GM12878 (cell line): ENCODE data around the gene ST6GAL2. TPM values are rescaled to one million over a fixed set of nuclear protein-coding genes. Genes with fewer than 3 reads are reported as not detected.

Source experiments
- ATAC-seq: fragments of 200-7000 bp; cut with Tn5 transposase; 3 replicates; pipeline ENCODE4 v1.9.1; 2020; ENCODE audit warnings: mild to moderate bottlenecking, moderate library complexity
- BruUV-seq: library from RNA; stranded (reverse); fragments of 400-500 nt; replicated peaks from 2 replicates; lab custom pipeline; 2021; lab: Mats Ljungman, UMichigan
- CTCF ChIA-PET: fragments of 300-600 bp; sonication (Branson Sonifier 250); formaldehyde crosslinking; extraction: SDS; loops from one replicate; lab custom pipeline; 2021; ENCODE audit warnings: inconsistent platforms; lab: Yijun Ruan, JAX
- POLR2A ChIA-PET: fragments of 350-600 bp; formaldehyde crosslinking; extraction: SDS; loops from one replicate; lab custom pipeline; 2021; ENCODE audit warnings: inconsistent platforms; lab: Charles Lee
- RAD21 ChIA-PET: fragments of 300-600 bp; sonication (Branson Sonifier 250); formaldehyde crosslinking; loops from one replicate; lab custom pipeline; 2023; ENCODE audit warnings: antibody characterized with exemption; ENCODE audit not compliant: unreplicated experiment; lab: Charles Lee
- SMC1A ChIA-PET: fragments of 300-600 bp; sonication (Branson Sonifier 250); formaldehyde crosslinking; loops from one replicate; lab custom pipeline; 2023; ENCODE audit not compliant: unreplicated experiment, uncharacterized antibody; lab: Charles Lee
- DNase-seq: peaks from one replicate; pipeline ENCODE4 v3.0.0-alpha.2; 2011; ENCODE audit warnings: low read depth, low spot score
- FAIRE-seq: peaks from 3 replicates; lab custom pipeline; 2011; peaks lifted over from hg19 to GRCh38; lab: Jason Lieb, UNC
- H2AFZ ChIP-seq: 2 replicates; pipeline ENCODE4 v1.6.0; 2011; ENCODE audit warnings: low read depth, low read length, control low read depth; ENCODE audit not compliant: control insufficient read depth
- H3K27ac ChIP-seq: 2 replicates; pipeline ENCODE4 v1.5.1; 2011; ENCODE audit warnings: control low read depth; ENCODE audit not compliant: control insufficient read depth, insufficient read depth
- H3K27me3 ChIP-seq, 2 experiments: replicated peaks in 1 of 2; 2 replicates each; pipeline versions ENCODE4 v1.6.0 to v1.6.1; 2011; ENCODE audit warnings: low read length in 1 of 2; ENCODE audit not compliant: control insufficient read depth in 2 of 2, insufficient read depth in 2 of 2
- H3K36me3 ChIP-seq, 2 experiments: 2 replicates each; pipeline ENCODE4 v1.5.1; 2011; ENCODE audit warnings: low read length in 1 of 2; ENCODE audit not compliant: control insufficient read depth in 2 of 2, insufficient read depth in 2 of 2
- H3K4me1 ChIP-seq: 2 replicates; pipeline ENCODE4 v1.6.1; 2011; ENCODE audit warnings: mild to moderate bottlenecking, low read length, moderate library complexity, mixed read lengths; ENCODE audit not compliant: control insufficient read depth, insufficient read depth
- H3K4me2 ChIP-seq: 2 replicates; pipeline ENCODE4 v1.6.0; 2011; ENCODE audit warnings: control low read depth; ENCODE audit not compliant: control insufficient read depth, insufficient read depth
- H3K4me3 ChIP-seq: fragments of 200-600 bp; sonication (generic); 2 replicates; pipeline ENCODE4 v1.5.1; 2016
- H3K79me2 ChIP-seq: 2 replicates; pipeline ENCODE4 v1.6.0; 2011; ENCODE audit warnings: low read length; ENCODE audit not compliant: control insufficient read depth, insufficient read depth
- H3K9ac ChIP-seq: 2 replicates; pipeline ENCODE4 v1.8.0; 2011; ENCODE audit warnings: low read length, control low read depth, mixed read lengths; ENCODE audit not compliant: control insufficient read depth, insufficient read depth
- H3K9me3 ChIP-seq: replicated peaks from 3 replicates; pipeline ENCODE4 v1.5.1; 2011; ENCODE audit warnings: mild to moderate bottlenecking, low read length; ENCODE audit not compliant: control insufficient read depth, insufficient read depth
- H4K20me1 ChIP-seq: 2 replicates; pipeline ENCODE4 v1.6.0; 2011; ENCODE audit not compliant: control insufficient read depth, insufficient read depth
- BRCA1 ChIP-seq: IDR thresholded peaks from 2 replicates; pipeline ENCODE4 v1.6.1; 2011; ENCODE audit warnings: low read depth, low read length, improper control_type of control experiment
- CHD2 ChIP-seq: IDR thresholded peaks from 2 replicates; pipeline ENCODE4 v1.6.1; 2011; ENCODE audit warnings: low read depth, low read length, improper control_type of control experiment, borderline replicate concordance
- EED ChIP-seq: sonication (generic); IDR thresholded peaks from 2 replicates; pipeline ENCODE4 v1.6.1; 2016; ENCODE audit warnings: antibody characterized with exemption, low read depth
- FOS ChIP-seq: IDR thresholded peaks from 3 replicates; pipeline ENCODE4 v1.6.1; 2011; ENCODE audit warnings: borderline replicate concordance; ENCODE audit not compliant: insufficient read length; ENCODE audit errors: extremely low read depth
- FOXM1 ChIP-seq: IDR thresholded peaks from 2 replicates; pipeline ENCODE4 v1.6.1; 2012; ENCODE audit warnings: low read depth, mild to moderate bottlenecking, inconsistent platforms, low read length, moderate library complexity
- IKZF1 ChIP-seq: fragments of 450-650 bp; conservative IDR thresholded peaks from 2 replicates; pipeline ENCODE4 v1.6.1; 2017; ENCODE audit warnings: antibody characterized with exemption, mild to moderate bottlenecking
- KAT2A ChIP-seq: conservative IDR thresholded peaks from 2 replicates; pipeline ENCODE4 v1.6.1; 2011; ENCODE audit warnings: low read depth, low read length; ENCODE audit not compliant: control insufficient read depth
- KLF5 ChIP-seq: fragments of 450-650 bp; IDR thresholded peaks from 2 replicates; pipeline ENCODE4 v1.6.1; 2014; ENCODE audit warnings: mild to moderate bottlenecking; ENCODE audit not compliant: partially characterized antibody
- NBN ChIP-seq: fragments of 450-650 bp; IDR thresholded peaks from 2 replicates; pipeline ENCODE4 v1.6.1; 2016
- NFXL1 ChIP-seq: fragments of 450-650 bp; IDR thresholded peaks from 2 replicates; pipeline ENCODE4 v1.6.1; 2017; ENCODE audit warnings: antibody characterized with exemption, mild to moderate bottlenecking, borderline replicate concordance
- RBBP5 ChIP-seq: fragments of 200-600 bp; sonication (generic); conservative IDR thresholded peaks from 2 replicates; pipeline ENCODE4 v1.6.1; 2016
- RELA ChIP-seq: fragments of 450-650 bp; IDR thresholded peaks from 2 replicates; pipeline ENCODE4 v1.8.0; 2014; ENCODE audit warnings: borderline replicate concordance; ENCODE audit not compliant: partially characterized antibody
- SUPT20H ChIP-seq: IDR thresholded peaks from 2 replicates; pipeline ENCODE4 v1.6.1; 2011; ENCODE audit warnings: low read depth, mild to moderate bottlenecking, low read length, moderate library complexity, borderline replicate concordance; ENCODE audit not compliant: control insufficient read depth
- TAF1 ChIP-seq: IDR thresholded peaks from 2 replicates; pipeline ENCODE4 v1.6.1; 2011; ENCODE audit warnings: mild to moderate bottlenecking, low read depth, low read length, borderline replicate concordance
- WRNIP1 ChIP-seq: IDR thresholded peaks from 2 replicates; pipeline ENCODE4 v1.6.1; 2011; ENCODE audit warnings: low read depth, low read length, improper control_type of control experiment, borderline replicate concordance
- WGBS: methylation state at CpG from one replicate; pipeline ENCODE4 v1.1.6; 2016; ENCODE audit warnings: low lambda C conversion rate; ENCODE audit not compliant: insufficient replicate concordance, insufficient coverage; ENCODE audit errors: missing lambda C conversion rate; 5-methylcytosine and 5-hydroxymethylcytosine counted together
- in situ Hi-C: fragments of 300-500 bp; cut with MboI; formaldehyde crosslinking; loops from 9 replicates; pipeline ENCODE4 v1.14.3; 2018; ENCODE audit warnings: mixed read lengths
- intact Hi-C: fragments of 100-400 bp; cut with micrococcal nuclease; formaldehyde crosslinking; loops from one replicate; pipeline ENCODE4 v1.14.2; 2022; ENCODE audit not compliant: unreplicated experiment
- polyA plus RNA-seq, 11 experiments: library from polyadenylated mRNA; depleted of rRNA in 4 of 11; unstranded in 6 of 11; stranded (reverse) in 5 of 11; fragments of >200 nt; fragmentation: Nextera tagmentation in 4 of 11; fragmentation: Illumina TruSeq in 1 of 11; extraction: Ambion mirVana in 4 of 11; extraction: Trizol in 1 of 11; gene quantifications; 1 replicate in 1 of 11; 2 replicates in 10 of 11; pipeline versions ENCODE4 v1.2.1 to v1.2.3, GENCODE V29; 2011 to 2016; ENCODE audit warnings: inconsistent platforms in 2 of 11, missing spikeins in 2 of 11, low read depth in 1 of 11
- total RNA-seq, 4 experiments: library from RNA; depleted of rRNA in 3 of 4; stranded (reverse); fragments of >200 nt in 3 of 4; fragmentation: Illumina TruSeq in 1 of 4; extraction: Trizol in 1 of 4; gene quantifications; 2 replicates each; pipeline versions ENCODE4 v1.2.1 to v1.2.3, GENCODE V29; 2013 to 2021
- TF ChIP-seq, protein P1 (sequence below): IDR thresholded peaks from 2 replicates; pipeline ENCODE4 v1.6.1; 2012; ENCODE audit warnings: low read depth, low read length, improper control_type of control experiment
- TF ChIP-seq, protein P2 (sequence below): fragments of 450-650 bp; IDR thresholded peaks from 2 replicates; pipeline ENCODE4 v1.6.1; 2017; ENCODE audit warnings: mild to moderate bottlenecking
- TF ChIP-seq, protein P3 (sequence below): fragments of 450-650 bp; formaldehyde crosslinking; IDR thresholded peaks from 2 replicates; pipeline ENCODE4 v1.4.0; 2020; ENCODE audit warnings: mild to moderate bottlenecking, moderate library complexity
- TF ChIP-seq, protein P4 (sequence below): fragments of 450-650 bp; IDR thresholded peaks from 2 replicates; pipeline ENCODE4 v1.6.1; 2016; ENCODE audit warnings: mild to moderate bottlenecking

Gene ST6GAL2
- total and polyA plus RNA-seq, 10 of the 15 experiments (the other 5 are each of a cell fraction or from before 2014, with no cell fraction given): not detected

DNA sequence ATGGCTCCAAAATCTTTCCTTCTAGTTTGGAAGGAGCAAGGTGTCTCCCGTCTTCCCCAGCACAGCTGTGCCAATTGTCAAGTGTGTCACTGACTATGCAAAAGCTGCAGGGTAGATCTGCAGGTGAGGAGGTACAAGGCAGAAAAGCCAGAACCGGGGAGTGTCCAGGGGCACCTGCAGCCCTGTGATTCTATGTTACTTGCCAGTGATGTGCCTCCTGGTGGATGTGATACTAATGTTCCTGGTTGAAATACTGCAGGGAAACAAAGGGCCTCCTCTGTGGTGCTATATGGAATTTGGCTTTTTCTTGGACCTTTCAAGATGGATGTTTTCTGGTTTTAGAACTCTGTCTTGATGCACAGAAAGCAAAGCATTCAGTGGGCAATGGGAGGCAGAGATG lies 80.3 kb downstream of the ST6GAL2 start:
- intact Hi-C loops: no loop called here
- BruUV-seq: no TSS peak
- H4K20me1 ChIP-seq: no peaks in the 10 kb centered on the region
- no peaks in the 10 kb centered on the region for H3K9me3 ChIP-seq
- CTCF ChIA-PET: no interaction called here
- no peak overlapping the region for H3K4me3 ChIP-seq
- no peaks in the 10 kb centered on the region for H3K36me3 ChIP-seq
- no peak for DNase-seq
- H3K79me2 ChIP-seq: no peaks in the 10 kb centered on the region
- SMC1A ChIA-PET: no interaction called here
- no peak overlapping the region for H2AFZ ChIP-seq
- WGBS: 6% methylated on average over 2 of the region's 2 CpGs
- no peak for TF ChIP-seq WRNIP1
- TF ChIP-seq SUPT20H: no peak
- TF ChIP-seq, protein P1, sequence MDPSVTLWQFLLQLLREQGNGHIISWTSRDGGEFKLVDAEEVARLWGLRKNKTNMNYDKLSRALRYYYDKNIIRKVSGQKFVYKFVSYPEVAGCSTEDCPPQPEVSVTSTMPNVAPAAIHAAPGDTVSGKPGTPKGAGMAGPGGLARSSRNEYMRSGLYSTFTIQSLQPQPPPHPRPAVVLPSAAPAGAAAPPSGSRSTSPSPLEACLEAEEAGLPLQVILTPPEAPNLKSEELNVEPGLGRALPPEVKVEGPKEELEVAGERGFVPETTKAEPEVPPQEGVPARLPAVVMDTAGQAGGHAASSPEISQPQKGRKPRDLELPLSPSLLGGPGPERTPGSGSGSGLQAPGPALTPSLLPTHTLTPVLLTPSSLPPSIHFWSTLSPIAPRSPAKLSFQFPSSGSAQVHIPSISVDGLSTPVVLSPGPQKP: no peak
- no peak for TF ChIP-seq EED
- no peak for TF ChIP-seq RBBP5
- no peak for TF ChIP-seq KAT2A
- no peak for TF ChIP-seq TAF1
- no peak for TF ChIP-seq RELA
- no peak for TF ChIP-seq NBN
- TF ChIP-seq IKZF1: no peak
- TF ChIP-seq NFXL1: no peak
- no peak for TF ChIP-seq FOS
- TF ChIP-seq BRCA1: no peak
- TF ChIP-seq, protein P2, sequence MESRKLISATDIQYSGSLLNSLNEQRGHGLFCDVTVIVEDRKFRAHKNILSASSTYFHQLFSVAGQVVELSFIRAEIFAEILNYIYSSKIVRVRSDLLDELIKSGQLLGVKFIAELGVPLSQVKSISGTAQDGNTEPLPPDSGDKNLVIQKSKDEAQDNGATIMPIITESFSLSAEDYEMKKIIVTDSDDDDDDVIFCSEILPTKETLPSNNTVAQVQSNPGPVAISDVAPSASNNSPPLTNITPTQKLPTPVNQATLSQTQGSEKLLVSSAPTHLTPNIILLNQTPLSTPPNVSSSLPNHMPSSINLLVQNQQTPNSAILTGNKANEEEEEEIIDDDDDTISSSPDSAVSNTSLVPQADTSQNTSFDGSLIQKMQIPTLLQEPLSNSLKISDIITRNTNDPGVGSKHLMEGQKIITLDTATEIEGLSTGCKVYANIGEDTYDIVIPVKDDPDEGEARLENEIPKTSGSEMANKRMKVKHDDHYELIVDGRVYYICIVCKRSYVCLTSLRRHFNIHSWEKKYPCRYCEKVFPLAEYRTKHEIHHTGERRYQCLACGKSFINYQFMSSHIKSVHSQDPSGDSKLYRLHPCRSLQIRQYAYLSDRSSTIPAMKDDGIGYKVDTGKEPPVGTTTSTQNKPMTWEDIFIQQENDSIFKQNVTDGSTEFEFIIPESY: no peak
- TF ChIP-seq, protein P3, sequence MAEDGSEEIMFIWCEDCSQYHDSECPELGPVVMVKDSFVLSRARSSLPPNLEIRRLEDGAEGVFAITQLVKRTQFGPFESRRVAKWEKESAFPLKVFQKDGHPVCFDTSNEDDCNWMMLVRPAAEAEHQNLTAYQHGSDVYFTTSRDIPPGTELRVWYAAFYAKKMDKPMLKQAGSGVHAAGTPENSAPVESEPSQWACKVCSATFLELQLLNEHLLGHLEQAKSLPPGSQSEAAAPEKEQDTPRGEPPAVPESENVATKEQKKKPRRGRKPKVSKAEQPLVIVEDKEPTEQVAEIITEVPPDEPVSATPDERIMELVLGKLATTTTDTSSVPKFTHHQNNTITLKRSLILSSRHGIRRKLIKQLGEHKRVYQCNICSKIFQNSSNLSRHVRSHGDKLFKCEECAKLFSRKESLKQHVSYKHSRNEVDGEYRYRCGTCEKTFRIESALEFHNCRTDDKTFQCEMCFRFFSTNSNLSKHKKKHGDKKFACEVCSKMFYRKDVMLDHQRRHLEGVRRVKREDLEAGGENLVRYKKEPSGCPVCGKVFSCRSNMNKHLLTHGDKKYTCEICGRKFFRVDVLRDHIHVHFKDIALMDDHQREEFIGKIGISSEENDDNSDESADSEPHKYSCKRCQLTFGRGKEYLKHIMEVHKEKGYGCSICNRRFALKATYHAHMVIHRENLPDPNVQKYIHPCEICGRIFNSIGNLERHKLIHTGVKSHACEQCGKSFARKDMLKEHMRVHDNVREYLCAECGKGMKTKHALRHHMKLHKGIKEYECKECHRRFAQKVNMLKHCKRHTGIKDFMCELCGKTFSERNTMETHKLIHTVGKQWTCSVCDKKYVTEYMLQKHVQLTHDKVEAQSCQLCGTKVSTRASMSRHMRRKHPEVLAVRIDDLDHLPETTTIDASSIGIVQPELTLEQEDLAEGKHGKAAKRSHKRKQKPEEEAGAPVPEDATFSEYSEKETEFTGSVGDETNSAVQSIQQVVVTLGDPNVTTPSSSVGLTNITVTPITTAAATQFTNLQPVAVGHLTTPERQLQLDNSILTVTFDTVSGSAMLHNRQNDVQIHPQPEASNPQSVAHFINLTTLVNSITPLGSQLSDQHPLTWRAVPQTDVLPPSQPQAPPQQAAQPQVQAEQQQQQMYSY (CRISPR knock-in tag): no peak
- TF ChIP-seq, protein P4, sequence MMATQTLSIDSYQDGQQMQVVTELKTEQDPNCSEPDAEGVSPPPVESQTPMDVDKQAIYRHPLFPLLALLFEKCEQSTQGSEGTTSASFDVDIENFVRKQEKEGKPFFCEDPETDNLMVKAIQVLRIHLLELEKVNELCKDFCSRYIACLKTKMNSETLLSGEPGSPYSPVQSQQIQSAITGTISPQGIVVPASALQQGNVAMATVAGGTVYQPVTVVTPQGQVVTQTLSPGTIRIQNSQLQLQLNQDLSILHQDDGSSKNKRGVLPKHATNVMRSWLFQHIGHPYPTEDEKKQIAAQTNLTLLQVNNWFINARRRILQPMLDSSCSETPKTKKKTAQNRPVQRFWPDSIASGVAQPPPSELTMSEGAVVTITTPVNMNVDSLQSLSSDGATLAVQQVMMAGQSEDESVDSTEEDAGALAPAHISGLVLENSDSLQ: no peak
- no peak for TF ChIP-seq KLF5
- TF ChIP-seq CHD2: no peak
- no peak for TF ChIP-seq FOXM1
- TF ChIP-seq, all 136 proteins: peak for 0
- no peak overlapping the region for H3K9ac ChIP-seq
- ATAC-seq (no peak), FAIRE-seq (no peak)
- in situ Hi-C loops: no loop called here
- RAD21 ChIA-PET: no interaction called here
- H3K27ac ChIP-seq: no peak overlapping the region
- H3K4me1 ChIP-seq: no peaks in the 10 kb centered on the region
- H3K4me2 ChIP-seq: no peak overlapping the region
- no peaks in the 10 kb centered on the region for H3K27me3 ChIP-seq
- POLR2A ChIA-PET: no interaction called here
